HG03196 (cell line): ENCODE measurements around the gene NTM.

Experiments
- ATAC-seq: cut with Tn5 transposase; IDR thresholded peaks from one replicate; pipeline ENCODE4 v1.9.1; 2021; ENCODE audit not compliant: unreplicated experiment

NTM gene

GRCh38 chr11:131758726-131759125 is 388.3 kb downstream of the NTM start:
- ATAC-seq, result no peak

DNA sequence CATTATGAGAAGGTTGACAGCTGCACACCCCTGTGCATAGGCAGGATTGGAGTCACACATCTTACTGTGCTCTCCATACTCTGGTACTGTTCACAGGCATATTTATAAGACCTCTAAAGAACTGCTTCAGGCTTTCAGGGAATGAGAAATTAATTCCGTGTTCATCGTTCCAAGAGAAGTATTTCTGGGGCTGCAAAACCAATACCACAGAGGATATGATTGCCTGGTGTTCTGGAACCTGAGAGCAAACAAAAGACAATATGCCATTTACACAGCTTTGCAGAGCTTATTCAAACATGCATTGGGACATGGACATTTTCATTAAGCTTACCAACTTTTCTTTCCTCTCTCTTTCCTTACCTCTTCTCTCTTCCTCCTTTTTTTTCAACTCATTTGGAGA is 388.7 kb downstream of the NTM start:
- no peak for ATAC-seq

GRCh38 chr11:131760091-131761061 is 390.0 kb downstream of the NTM start:
- no peak for ATAC-seq

GRCh38 chr11:131762346-131763110 is 392.1 kb downstream of the NTM start:
- no peak for ATAC-seq

DNA sequence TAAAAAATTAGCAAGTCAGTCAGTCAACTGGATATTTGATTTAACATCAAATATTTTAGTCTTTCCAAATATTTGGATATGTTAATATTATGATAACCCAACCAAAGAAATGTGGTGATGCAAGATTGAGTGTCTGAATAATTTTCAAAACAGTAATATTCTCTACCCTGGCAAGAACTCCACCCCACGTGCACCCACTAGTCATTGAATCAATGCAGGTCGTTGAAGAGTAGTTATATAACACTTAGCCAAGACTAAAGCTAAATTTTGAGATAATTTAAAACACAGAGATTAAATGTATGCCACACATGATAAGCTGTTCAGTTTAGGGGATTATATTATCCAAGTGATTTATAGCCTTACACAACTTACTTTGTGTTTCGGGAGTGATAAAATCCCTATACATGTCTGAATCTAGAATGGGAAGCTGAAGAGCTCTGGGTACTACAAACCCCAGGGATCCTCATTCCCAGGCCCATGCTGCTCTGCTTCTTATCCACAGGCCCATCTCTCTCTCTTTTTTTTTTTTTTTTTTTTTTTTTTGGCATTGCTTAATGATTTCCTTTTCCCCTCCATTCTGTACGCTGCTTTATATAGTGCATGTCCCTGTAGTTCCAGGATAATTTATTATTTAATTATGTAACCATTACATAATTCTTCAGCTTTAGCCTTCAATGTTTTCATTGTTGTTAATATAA is 392.9 kb downstream of the NTM start:
- ATAC-seq, result no peak

- no peak for ATAC-seq
Observed at GRCh38 chr11:131764126-131764525, 393.7 kb downstream of the NTM start.

GRCh38 chr11:131764649-131765048 is 394.2 kb downstream of the NTM start:
- ATAC-seq, result no peak

DNA sequence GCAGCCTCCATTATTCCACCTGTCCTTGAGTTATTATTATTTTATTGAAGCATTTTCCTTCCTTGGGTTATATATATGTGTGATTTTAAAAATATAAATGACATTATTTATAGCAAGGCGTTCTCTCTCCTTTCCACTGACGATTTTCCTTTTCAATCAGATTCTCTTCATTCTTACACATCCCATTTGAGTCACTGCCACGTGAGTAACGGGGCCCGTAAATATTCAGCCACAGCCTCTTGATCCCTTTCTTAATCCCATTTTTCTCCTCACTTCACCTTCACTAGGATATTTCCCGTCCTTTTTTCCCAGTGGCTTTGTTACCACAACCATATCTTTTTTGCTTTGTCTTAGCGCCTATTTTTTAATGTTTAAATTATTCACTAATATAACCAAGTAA is 396.2 kb downstream of the NTM start:
- no peak for ATAC-seq

GRCh38 chr11:131767421-131767820 is 397.0 kb downstream of the NTM start:
- no peak for ATAC-seq

DNA sequence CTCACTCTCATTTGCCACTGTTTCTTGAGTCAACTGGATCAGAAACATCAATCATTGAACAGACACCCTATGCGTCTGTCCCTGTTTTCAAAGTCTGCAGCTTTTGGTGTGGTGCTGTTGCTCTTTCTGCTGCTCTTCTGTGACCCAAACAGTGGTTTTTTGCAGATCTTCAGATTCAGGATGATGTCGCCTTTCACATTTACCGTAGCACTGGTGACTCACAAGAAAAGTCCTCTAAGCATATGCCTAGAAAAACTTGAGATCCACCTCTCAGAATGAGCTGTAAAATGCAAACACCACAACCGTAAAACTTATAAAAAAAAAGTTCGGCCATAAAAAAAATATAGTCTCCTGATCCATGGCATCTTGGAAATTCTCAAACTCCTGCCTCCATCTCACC is 400.4 kb downstream of the NTM start:
- no peak for ATAC-seq

- no peak for ATAC-seq
Observed at GRCh38 chr11:131771471-131771870, 401.1 kb downstream of the NTM start.

DNA sequence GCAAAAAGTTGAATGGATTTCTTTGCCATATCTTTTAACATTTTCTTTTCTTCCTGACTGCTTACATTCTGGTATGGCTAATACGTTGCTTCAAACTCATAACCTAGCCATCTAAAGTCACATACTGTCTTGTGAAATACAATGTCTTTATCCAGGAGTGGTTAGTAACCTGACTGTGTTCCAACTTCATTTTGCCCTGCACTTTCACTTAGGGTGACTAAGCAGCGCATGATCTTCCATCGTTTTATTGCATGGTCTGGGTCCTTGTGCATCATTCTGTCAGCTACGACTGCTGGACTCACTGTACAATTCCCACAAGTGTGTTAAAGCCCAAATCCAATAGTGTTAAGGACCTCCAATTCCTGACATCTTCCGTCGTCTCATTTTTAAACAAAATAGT is 403.2 kb downstream of the NTM start:
- ATAC-seq, result no peak

DNA sequence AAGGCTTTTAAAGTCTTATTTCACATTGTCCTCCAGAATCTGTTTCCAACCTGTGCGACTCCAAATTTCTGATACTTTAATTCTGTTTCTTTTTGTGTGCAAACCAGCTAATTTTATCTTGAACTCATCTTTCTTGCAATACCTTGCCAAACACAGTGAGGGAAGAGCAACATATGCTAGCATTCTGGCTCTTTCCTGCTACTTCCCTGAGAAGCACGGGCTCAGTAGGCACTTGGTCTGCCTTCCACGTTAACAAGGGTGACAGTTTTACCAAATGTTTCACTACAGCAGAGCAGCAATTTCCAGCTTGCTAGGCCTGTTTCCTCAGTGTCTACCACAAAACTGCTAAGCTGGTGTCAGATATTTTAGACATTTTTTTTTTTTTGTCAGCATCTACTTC is 405.8 kb downstream of the NTM start:
- ATAC-seq, result no peak

GRCh38 chr11:131785801-131786200 is 415.4 kb downstream of the NTM start:
- no peak for ATAC-seq

GRCh38 chr11:131787119-131787518 is 416.7 kb downstream of the NTM start:
- ATAC-seq, result no peak

DNA sequence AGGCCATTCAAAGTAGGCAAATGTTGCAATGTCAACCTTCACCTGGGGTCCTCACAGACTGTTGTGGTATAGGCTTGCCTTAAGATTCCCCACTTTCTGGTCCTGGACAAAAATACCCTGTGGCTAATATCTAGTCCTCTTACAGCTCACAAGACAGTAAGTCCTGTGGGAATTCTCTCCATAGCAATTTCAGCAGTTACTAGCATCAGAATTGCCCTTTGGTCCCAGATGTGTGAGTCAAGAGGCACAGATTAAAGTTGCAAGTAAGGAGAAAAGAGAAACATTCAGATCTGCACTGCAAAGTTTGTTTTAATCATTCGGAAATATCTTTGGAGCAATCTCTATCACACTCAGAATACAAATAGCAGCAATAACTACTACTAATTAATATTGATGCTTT is 420.2 kb downstream of the NTM start:
- no peak for ATAC-seq

DNA sequence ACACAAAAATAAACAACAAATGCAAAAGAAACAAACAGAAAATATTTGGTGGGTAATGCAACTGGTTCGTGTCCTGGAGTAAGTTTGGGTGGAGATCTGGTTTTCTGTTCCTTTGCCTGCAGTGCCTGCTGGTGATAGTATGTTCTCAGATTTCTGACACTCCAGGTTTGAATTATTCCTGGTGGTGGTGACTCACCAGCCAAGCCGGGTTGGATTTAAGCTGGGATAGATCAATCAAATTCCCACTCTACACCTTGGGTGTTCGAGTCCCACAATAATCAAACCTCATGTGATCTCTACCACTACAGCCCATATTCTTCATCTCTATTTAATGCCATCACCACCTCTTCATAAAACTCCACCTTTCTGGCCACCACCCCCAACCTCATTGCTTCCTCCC is 421.8 kb downstream of the NTM start:
- no peak for ATAC-seq

DNA sequence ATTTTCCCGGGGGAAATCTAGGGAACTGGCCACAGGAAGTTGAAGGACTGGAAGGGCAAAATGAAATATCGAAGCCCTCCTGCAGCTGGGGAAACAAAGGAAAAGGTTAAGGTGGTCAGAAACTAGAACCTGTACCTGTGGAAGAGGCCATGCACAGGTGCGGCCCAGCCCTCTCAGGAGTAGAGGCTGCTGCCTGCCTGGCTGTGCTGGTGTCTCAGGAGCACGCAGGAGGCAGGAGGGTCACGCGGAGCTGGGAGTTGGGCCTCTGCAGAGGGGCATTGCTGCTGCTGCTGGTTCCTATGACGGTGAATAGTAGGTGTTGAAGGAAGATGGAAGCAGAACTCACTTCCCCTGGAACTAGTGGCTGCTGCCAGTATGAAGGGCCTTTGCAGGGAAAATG is 425.7 kb downstream of the NTM start:
- no peak for ATAC-seq

GRCh38 chr11:131796541-131796940 is 426.1 kb downstream of the NTM start:
- no peak for ATAC-seq

DNA sequence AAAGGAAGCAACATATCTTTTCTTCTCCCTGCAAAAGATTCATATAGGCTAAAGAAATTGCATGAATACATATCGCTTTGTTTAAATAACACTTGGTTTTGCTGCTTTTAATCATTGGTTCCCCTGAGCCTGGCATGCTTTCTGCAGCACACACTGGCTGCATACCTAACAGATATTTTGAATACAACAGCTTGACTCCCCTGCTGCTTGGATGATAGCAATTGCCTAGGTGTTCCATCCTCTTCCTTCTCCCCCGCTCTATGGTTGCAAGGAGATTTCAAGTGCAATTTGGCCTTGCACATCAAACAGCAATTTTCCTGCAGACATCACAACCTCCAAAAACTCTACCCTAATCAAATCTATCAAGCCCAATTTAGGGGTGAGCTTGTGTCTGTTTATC is 430.0 kb downstream of the NTM start:
- no peak for ATAC-seq

- ATAC-seq, result no peak
Observed at GRCh38 chr11:131802440-131803115, 432.2 kb downstream of the NTM start.
